ENCODE results near the gene COL8A1.

Gene COL8A1

GRCh38 chr3:99760629-99761028, 122.2 kb downstream of the COL8A1 start:
- DNase-seq (ENCODE audit: low spot score): no peak

GRCh38 chr3:99761415-99762165, 123.2 kb downstream of the COL8A1 start:
- DNase-seq (ENCODE audit: low spot score): no peak

GRCh38 chr3:99762901-99763300, 124.5 kb downstream of the COL8A1 start:
- no peak for DNase-seq (ENCODE audit: low spot score)

GRCh38 chr3:99764377-99764776, 126.0 kb downstream of the COL8A1 start:
- no peak for DNase-seq (ENCODE audit: low spot score)

GRCh38 chr3:99765042-99765942, 126.9 kb downstream of the COL8A1 start:
- DNase-seq (ENCODE audit: low spot score): no peak

GRCh38 chr3:99767291-99767690, 128.9 kb downstream of the COL8A1 start:
- no peak for DNase-seq (ENCODE audit: low spot score)

- DNase-seq (ENCODE audit: low spot score): no peak
Observed at GRCh38 chr3:99768126-99768525, 129.7 kb downstream of the COL8A1 start.

- DNase-seq (ENCODE audit: low spot score): no peak
Observed at GRCh38 chr3:99768808-99769501, 130.6 kb downstream of the COL8A1 start.

GRCh38 chr3:99772171-99772570, 133.8 kb downstream of the COL8A1 start:
- no peak for DNase-seq (ENCODE audit: low spot score)

GRCh38 chr3:99772671-99773070, 134.3 kb downstream of the COL8A1 start:
- DNase-seq (ENCODE audit: low spot score): no peak

- no peak for DNase-seq (ENCODE audit: low spot score)
Observed at GRCh38 chr3:99774467-99774866, 136.1 kb downstream of the COL8A1 start.

- DNase-seq (ENCODE audit: low spot score): no peak
Observed at GRCh38 chr3:99776516-99777209, 138.3 kb downstream of the COL8A1 start.

- no peak for DNase-seq (ENCODE audit: low spot score)
Observed at GRCh38 chr3:99777210-99777549, 138.8 kb downstream of the COL8A1 start.

GRCh38 chr3:99777708-99778107, 139.3 kb downstream of the COL8A1 start:
- DNase-seq (ENCODE audit: low spot score): no peak

GRCh38 chr3:99780749-99781148, 142.4 kb downstream of the COL8A1 start:
- DNase-seq (ENCODE audit: low spot score): peak; percentile 26

GRCh38 chr3:99781761-99782160, 143.4 kb downstream of the COL8A1 start:
- DNase-seq (ENCODE audit: low spot score): no peak

GRCh38 chr3:99783011-99783573, 144.7 kb downstream of the COL8A1 start:
- DNase-seq (ENCODE audit: low spot score): peak; percentile 46

GRCh38 chr3:99789011-99789721, 150.8 kb downstream of the COL8A1 start:
- peak; percentile 58 for DNase-seq (ENCODE audit: low spot score)

GRCh38 chr3:99794485-99794884, 156.1 kb downstream of the COL8A1 start:
- no peak for DNase-seq (ENCODE audit: low spot score)

GRCh38 chr3:99795573-99795972, 157.2 kb downstream of the COL8A1 start:
- no peak for DNase-seq (ENCODE audit: low spot score)

GRCh38 chr3:99799422-99799821, 161.0 kb downstream of the COL8A1 start:
- no peak for DNase-seq (ENCODE audit: low spot score)

Data from SW480 (cell line).